ENCODE results near the gene STXBP5L.

DNA sequence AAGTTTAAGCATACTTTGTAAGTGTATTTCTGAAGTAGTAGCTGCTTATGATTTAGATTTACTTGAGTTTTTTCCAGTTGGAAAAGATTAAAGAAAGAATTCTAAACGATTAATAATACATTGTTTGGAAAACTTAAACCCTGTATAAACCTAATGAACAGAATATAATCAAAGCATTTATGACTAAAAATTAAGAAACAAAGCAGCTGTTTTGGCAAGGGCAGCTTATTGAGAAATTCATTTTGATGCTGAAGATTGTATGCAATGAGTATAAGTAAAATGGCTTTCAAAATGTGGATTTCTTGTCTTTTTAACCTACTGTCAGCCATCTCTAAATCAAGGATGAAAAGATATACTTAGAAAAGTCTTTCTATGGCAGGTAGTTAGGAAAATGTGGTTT, 497.6 kb downstream of the STXBP5L start:
- TF ChIP-seq, protein P1, sequence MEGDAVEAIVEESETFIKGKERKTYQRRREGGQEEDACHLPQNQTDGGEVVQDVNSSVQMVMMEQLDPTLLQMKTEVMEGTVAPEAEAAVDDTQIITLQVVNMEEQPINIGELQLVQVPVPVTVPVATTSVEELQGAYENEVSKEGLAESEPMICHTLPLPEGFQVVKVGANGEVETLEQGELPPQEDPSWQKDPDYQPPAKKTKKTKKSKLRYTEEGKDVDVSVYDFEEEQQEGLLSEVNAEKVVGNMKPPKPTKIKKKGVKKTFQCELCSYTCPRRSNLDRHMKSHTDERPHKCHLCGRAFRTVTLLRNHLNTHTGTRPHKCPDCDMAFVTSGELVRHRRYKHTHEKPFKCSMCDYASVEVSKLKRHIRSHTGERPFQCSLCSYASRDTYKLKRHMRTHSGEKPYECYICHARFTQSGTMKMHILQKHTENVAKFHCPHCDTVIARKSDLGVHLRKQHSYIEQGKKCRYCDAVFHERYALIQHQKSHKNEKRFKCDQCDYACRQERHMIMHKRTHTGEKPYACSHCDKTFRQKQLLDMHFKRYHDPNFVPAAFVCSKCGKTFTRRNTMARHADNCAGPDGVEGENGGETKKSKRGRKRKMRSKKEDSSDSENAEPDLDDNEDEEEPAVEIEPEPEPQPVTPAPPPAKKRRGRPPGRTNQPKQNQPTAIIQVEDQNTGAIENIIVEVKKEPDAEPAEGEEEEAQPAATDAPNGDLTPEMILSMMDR (IDR thresholded peaks at IDR 0.05; ENCODE audit: low read length) = no peak
- TF ChIP-seq EZH2 (IDR thresholded peaks at IDR 0.05; ENCODE audit: borderline replicate concordance, low read length) = no peak
